ENCODE data around the gene MTHFS.

Gene MTHFS

DNA sequence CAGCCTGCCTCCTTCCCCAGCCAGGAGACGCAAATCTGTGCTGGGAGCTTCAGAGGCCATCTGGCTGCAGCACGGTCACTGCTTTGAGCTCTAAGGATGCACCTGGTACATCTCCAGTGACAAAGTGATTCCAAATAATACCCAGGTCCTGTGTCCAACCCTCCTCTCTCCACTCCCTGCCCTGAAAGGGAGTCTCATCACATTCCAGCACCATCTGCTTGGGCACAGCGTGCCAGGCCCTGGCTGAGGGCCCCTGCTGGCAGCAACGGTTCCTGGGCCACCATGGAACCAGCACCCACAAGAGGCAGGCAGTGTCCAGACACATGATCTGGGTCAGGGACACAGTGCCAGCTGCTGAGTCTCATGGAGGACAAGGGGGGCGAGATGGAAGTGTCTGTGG lies 81.3 kb downstream of the MTHFS start:
- DNase-seq (ENCODE audit: low read depth): no peak

DNA sequence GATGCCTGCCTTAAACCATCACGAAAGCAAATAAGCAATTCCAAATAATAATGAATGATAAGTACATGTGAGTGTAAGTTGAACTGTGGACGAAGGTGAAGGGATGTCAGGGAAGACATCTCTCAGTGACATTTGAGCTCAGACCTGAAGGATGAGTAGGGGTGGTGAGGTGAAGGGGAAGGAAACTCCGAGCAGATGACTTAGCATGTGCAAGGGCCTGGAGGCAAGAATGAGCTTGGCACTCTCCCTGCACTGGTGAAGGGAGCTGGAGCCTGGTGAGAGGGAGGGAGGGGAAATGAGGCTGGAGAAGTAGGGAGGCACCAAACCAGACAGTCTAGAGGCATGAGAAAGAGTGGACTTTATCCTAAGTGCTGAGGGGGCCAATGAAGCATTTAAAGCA lies 84.3 kb downstream of the MTHFS start:
- no peak for DNase-seq (ENCODE audit: low read depth)

DNA sequence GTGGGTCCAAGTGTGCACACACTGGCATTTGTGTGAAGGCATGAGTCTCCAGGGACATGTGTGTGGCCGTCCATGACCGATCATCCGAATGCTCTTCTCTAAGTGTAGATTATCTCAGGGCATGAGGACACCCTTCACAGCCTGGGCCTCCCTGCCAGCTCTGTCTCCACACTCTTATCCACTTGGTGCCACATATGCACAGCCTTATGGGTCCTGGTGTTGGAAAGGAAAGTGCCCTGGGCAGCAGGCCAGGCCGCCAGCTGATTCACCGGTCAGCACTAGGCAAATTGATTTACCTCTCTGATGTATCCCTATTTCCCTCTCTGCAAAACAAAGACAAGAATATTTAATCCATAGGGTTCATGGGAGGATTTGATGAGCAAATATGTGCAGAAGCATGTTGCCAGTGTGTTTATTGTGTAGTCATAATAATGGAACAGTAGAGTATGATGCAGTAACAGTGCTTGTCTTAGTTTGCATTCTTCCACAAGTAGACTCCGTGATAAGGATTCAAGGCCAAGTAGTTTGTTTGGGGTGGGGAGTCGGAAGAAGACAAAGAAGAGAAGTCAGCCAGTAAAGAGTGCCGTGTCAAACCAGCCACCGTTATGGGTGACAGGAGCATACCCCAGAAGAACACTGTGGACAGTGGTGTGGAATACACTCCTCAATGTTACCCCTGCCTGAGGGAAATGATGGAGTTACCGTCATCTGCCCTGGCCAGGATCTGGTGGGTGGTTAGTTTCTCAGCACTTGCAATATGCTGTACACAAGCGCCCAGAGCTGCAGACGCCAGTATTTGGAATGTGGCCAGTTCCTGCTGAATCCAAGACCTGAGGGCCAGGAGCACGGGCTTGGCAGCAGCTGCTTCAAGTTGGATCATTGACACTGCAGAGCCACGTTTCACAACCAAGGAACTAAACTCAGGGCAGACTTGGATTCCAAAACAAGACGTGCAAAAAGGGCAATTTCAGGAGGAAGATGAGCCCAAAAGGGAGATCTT lies 85.1 kb downstream of the MTHFS start:
- no peak for DNase-seq (ENCODE audit: low read depth)

DNA sequence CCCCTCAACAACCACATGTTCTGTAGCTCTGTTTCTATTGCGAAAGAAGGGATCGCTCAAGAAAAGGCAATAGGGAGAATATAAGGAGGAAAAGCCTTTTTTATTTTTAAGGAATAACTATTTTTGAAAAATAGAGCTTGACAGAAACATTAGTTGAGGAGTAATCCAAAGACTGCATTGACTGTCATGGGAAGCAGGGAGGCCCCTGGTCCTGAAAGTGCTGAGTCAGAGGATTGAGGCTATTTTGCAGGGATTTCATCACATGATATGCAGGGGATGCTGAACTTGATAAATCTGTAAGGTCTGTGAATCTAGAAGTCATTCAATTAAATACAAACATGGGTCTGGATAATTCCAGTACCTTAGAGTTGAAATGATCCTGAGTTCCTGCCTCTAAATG lies 92.0 kb downstream of the MTHFS start:
- no peak for DNase-seq (ENCODE audit: low read depth)

DNA sequence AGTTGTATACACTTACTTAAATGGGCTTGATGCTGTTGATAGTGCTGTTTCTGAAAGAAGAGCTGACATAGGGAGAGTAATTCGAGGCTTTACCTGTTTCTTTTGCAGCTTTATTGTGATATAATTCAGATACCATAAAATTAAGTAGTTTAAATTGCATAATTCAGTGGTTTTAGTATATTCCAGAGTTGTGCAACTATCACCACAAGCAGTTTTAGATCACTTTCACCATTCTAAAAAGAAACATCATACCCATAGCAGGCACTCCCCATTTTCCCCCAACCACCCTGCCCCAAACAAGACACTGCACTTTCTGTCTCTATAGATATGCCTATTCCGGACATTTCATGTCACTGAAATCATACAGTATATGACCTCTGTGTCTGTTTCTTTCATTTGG lies 98.5 kb downstream of the MTHFS start:
- DNase-seq (ENCODE audit: low read depth): no peak
